Transverse colon (tissue), 4 donors: Measurements from ENCODE around the gene LTA. TPM values are rescaled to one million over a fixed set of nuclear protein-coding genes. Genes with fewer than 3 reads are reported as not detected.
A peak's percentile ranks its signal among the peaks of the same experiment; 100 is the strongest.

Source experiments
- DNase-seq: peaks from one replicate; pipeline ENCODE4 v3.0.0-alpha.2; 2019
- H3K27ac ChIP-seq, 4 donors: fragments of 200-600 bp; sonication (generic); 2 replicates each; pipeline ENCODE4 v1.5.1; 2016 to 2018; ENCODE audit warnings: inconsistent platforms in 4 of 4
- H3K27me3 ChIP-seq: fragments of 200-600 bp; sonication (generic); 2 replicates; pipeline ENCODE4 v1.5.1; 2017; ENCODE audit warnings: inconsistent platforms
- H3K36me3 ChIP-seq, 4 donors: fragments of 200-600 bp; sonication (generic); 2 replicates each; pipeline ENCODE4 v1.5.1; 2017 to 2019; ENCODE audit warnings: inconsistent platforms in 4 of 4
- H3K4me1 ChIP-seq, 4 donors: fragments of 200-600 bp; sonication (generic); 2 replicates each; pipeline ENCODE4 v1.5.1; 2017 to 2020; ENCODE audit warnings: inconsistent platforms in 4 of 4
- H3K4me3 ChIP-seq, 4 donors: fragments of 200-600 bp; sonication (generic); 1 replicate in 1 of 4; 2 replicates in 3 of 4; pipeline versions ENCODE4 v1.5.1 to v1.6.1; 2017 to 2019; ENCODE audit warnings: inconsistent platforms in 4 of 4
- H3K9me3 ChIP-seq, 2 donors: fragments of 200-600 bp; sonication (generic); 2 replicates each; pipeline ENCODE4 v1.5.1; 2017 to 2019; ENCODE audit warnings: inconsistent platforms in 2 of 2
- CTCF ChIP-seq, 5 experiments: fragments of 200-600 bp in 3 of 5; fragments of 450-650 bp in 2 of 5; sonication (generic) in 3 of 5; IDR thresholded peaks; 1 replicate in 2 of 5; 2 replicates in 3 of 5; pipeline ENCODE4 v1.5.1; 2016 to 2017; ENCODE audit warnings: antibody characterized with exemption in 5 of 5, inconsistent platforms in 3 of 5, mild to moderate bottlenecking in 2 of 5, moderate library complexity in 1 of 5
- EP300 ChIP-seq: sonication (generic); formaldehyde crosslinking; IDR thresholded peaks from one replicate; pipeline ENCODE4 v1.6.1; 2017; ENCODE audit warnings: antibody characterized with exemption, low read depth
- POLR2A ChIP-seq: fragments of 450-650 bp; IDR thresholded peaks from one replicate; pipeline ENCODE4 v1.6.1; 2016; ENCODE audit warnings: antibody characterized with exemption, mild to moderate bottlenecking, moderate library complexity
- POLR2AphosphoS5 ChIP-seq, 3 donors: sonication (generic); formaldehyde crosslinking; IDR thresholded peaks; one replicate each; pipeline ENCODE4 v1.6.1; 2016; ENCODE audit warnings: antibody characterized with exemption in 3 of 3
- WGBS, 2 donors: methylation state at CpG; one replicate each; pipeline ENCODE4 v1.1.5; 2018; ENCODE audit warnings: low coverage in 1 of 2; 5-methylcytosine and 5-hydroxymethylcytosine counted together
- in situ Hi-C, 4 donors: fragments of 200-750 bp; cut with MboI; loops; one replicate each; pipeline versions ENCODE4 v1.15.0 to v1.15.1; 2017; ENCODE audit warnings: low sequenced_read_pairs in 3 of 4, low pct_ligation_motif_present in 1 of 4, low pct_unique_long_range_greater_than_20kb in 1 of 4
- intact Hi-C: fragments of 100-400 bp; cut with DNase I; formaldehyde crosslinking; loops from one replicate; pipeline ENCODE4 v1.15.1; 2023; ENCODE audit warnings: low total_unique reads
- total RNA-seq, 4 donors: library from RNA; depleted of rRNA; stranded (reverse); fragments of >200 nt; gene quantifications; one replicate each; pipeline ENCODE4 v1.1.0, GENCODE V29; 2016

LTA gene
- total RNA-seq, 4 donors from 2014 or later: not detected

- intact Hi-C loops: loop anchor here (5.0 kb wide), 1 partner anchor 34 kb away; the partner anchor contains the start of genes ATP6V1G2 and NFKBIL1
Measured at GRCh38 chr6:31580807-31581433, 8.8 kb downstream of the LTA start.

GRCh38 chr6:31581434-31582229, 9.5 kb downstream of the LTA start:
- WGBS, 2 donors: 12 to 47% methylated on average over 3 to 21 of the region's 21 CpGs
- intact Hi-C loops: loop anchor here (5.0 kb wide), 1 partner anchor 34 kb away; the partner anchor contains the start of genes ATP6V1G2 and NFKBIL1

More at GRCh38 chr6:31580807-31581433, 8.8 kb downstream of the LTA start:
- Histone ChIP-seq H3K36me3 (no peaks in the 10 kb centered on the region), H3K27me3 (peaks cover 7% of the 10 kb centered on the region), H3K4me3 (peak overlapping the region; percentile 52 to 96 (median 75)), H3K27ac (peak overlapping the region; percentile 79 to 91 (median 86)), H3K9me3 (no peaks in the 10 kb centered on the region), H3K4me1 (peaks cover 6 to 33% (median 7%) of the 10 kb centered on the region in 4 donors)
- peak; percentile 88 for DNase-seq
- in situ Hi-C loops: no loop called here
- 0% methylated on average over 47 of the region's 62 CpGs; no CpG with 5 or more reads in 1 of the 2 donors for WGBS, 2 donors
- TF ChIP-seq POLR2A (peak; percentile 48), EP300 (no peak), CTCF (IDR thresholded peaks at IDR 0.05) (peak; percentile 92 to 99 (median 97)), POLR2AphosphoS5 (IDR thresholded peaks at IDR 0.05) (peak; percentile 41 to 66 (median 57))

DNA sequence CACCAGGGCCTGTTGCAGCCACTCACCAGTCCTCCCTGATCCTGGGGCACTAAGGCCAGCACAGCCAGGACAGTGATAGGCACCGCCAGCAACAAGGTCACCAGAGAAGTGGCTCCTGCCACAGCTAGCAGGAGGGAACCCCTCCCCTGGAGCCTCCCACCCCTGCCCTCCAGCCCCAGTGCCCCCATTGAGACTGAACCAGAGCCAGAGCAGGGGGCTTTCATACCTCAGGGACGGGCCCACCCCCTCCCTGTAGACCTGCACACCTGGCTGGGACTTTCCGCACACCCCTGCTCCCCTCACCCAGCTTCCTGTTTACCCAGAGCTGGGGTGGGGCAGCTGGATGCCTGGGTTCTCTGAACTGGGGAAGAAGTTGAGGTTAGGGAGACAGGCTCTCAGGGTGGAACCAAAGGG, 10.1 kb downstream of the LTA start, which contains the start of gene LTB:
LTB (minus strand) TSS at position 195 of the 414 bp plus-strand sequence; CDS start at position 188, 7 bp downstream.
- Histone ChIP-seq H3K27ac (peak within 1 kb of the TSS; percentile 79 to 91 (median 86)), H3K4me3 (peak within 1 kb of the TSS; percentile 52 to 96 (median 75)), H3K27me3 (peaks cover 7% of the 10 kb centered on the region), H3K4me1 (peaks cover 6 to 38% (median 7%) of the 10 kb centered on the region in 4 donors), H3K9me3 (no peaks in the 10 kb centered on the region), H3K36me3 (no peaks in the 10 kb centered on the region)
- peak; percentile 41 for DNase-seq
- 56% methylated on average over 3 of the region's 3 CpGs; no CpG with 5 or more reads in 1 of the 2 donors for WGBS, 2 donors
- in situ Hi-C loops: no loop called here
- intact Hi-C loops: loop anchor here (5.0 kb wide), 1 partner anchor 35 kb away; the partner anchor contains the start of genes ATP6V1G2 and NFKBIL1
- TF ChIP-seq POLR2AphosphoS5 (IDR thresholded peaks at IDR 0.05): no peak
- TF ChIP-seq POLR2A: no peak
- TF ChIP-seq CTCF (IDR thresholded peaks at IDR 0.05): no peak
- no peak for TF ChIP-seq EP300

More at GRCh38 chr6:31581434-31582229, 9.5 kb downstream of the LTA start:
- peak overlapping the region; percentile 52 to 96 (median 75) for H3K4me3 ChIP-seq
- TF ChIP-seq POLR2AphosphoS5 (IDR thresholded peaks at IDR 0.05) (no peak), EP300 (no peak), CTCF (IDR thresholded peaks at IDR 0.05) (no peak), POLR2A (no peak)
- in situ Hi-C loops: no loop called here
- H3K4me1 ChIP-seq: peaks cover 6 to 36% (median 7%) of the 10 kb centered on the region in 4 donors
- no peaks in the 10 kb centered on the region for H3K9me3 ChIP-seq
- DNase-seq: no peak
- H3K27me3 ChIP-seq: peaks cover 7% of the 10 kb centered on the region
- H3K36me3 ChIP-seq: no peaks in the 10 kb centered on the region
- peak overlapping the region; percentile 79 to 91 (median 86) for H3K27ac ChIP-seq

- H3K4me3 ChIP-seq: no peak overlapping the region
- intact Hi-C loops: no loop called here
- H3K27me3 ChIP-seq: peaks cover 7% of the 10 kb centered on the region
- peak overlapping the region; percentile 18 to 69 (median 57) for H3K27ac ChIP-seq
- H3K9me3 ChIP-seq: no peaks in the 10 kb centered on the region
- peaks cover 6 to 42% (median 6%) of the 10 kb centered on the region in 4 donors for H3K4me1 ChIP-seq
- WGBS, 2 donors: 54 to 63% methylated on average over 2 of the region's 2 CpGs
- H3K36me3 ChIP-seq: no peaks in the 10 kb centered on the region
- DNase-seq: no peak
- TF ChIP-seq EP300 (no peak), CTCF (IDR thresholded peaks at IDR 0.05) (peak in 1 of 5 experiments; percentile 12), POLR2AphosphoS5 (IDR thresholded peaks at IDR 0.05) (no peak), POLR2A (no peak)
- in situ Hi-C loops: no loop called here
Measured at GRCh38 chr6:31585491-31585890, 13.4 kb downstream of the LTA start.
